NCI-H69 (cell line): ENCODE data around the gene SNX21.
A peak's percentile ranks its signal among the peaks of the same experiment; 100 is the strongest.

Experiments
- DNase-seq: peaks from one replicate; lab custom pipeline; 2025; lab: John Stamatoyannopoulos, UW

Gene SNX21

DNA sequence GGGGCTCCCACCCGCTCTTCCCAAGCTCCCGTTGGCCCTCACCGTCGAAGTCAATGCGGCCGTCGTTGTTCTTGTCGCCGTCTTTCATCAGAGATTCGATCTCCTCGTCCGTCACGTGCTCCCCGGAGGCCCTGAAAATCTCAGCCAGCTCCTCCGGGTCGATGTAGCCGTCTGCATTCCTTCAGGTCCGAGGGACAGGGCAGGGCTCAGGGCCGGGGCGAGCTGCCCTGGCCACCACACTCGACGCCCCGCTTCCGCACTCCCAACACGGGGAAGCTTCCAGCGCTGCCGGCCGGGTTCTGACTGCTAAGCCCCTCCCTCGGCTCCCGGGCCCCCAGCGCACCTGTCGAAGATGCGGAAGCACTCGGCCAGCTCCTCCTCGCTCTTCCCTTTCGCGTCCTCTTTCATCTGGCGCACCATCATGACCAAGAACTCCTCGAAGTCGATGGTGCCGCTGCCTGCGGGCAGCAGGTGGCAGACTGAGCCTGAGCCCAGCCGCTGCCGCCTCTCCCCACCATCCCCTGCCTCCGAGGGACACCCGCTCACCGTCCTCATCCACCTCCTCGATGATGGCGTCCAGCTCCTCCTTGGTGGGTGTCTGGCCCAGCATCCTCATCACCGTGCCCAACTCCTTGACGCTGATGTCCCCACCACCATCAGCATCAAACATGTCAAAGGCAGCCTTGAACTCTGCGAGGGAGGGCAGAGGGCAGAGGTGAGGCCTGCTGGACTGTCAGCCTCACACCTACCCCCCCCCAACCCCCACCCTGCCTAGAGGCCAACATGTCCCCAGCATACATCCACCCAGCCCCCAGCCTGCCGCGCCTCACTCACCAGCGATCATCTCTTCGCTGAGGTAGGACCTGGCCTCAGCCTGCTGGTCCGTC is 9.4 kb upstream of the SNX21 start:
- peak; percentile 18 for DNase-seq

DNA sequence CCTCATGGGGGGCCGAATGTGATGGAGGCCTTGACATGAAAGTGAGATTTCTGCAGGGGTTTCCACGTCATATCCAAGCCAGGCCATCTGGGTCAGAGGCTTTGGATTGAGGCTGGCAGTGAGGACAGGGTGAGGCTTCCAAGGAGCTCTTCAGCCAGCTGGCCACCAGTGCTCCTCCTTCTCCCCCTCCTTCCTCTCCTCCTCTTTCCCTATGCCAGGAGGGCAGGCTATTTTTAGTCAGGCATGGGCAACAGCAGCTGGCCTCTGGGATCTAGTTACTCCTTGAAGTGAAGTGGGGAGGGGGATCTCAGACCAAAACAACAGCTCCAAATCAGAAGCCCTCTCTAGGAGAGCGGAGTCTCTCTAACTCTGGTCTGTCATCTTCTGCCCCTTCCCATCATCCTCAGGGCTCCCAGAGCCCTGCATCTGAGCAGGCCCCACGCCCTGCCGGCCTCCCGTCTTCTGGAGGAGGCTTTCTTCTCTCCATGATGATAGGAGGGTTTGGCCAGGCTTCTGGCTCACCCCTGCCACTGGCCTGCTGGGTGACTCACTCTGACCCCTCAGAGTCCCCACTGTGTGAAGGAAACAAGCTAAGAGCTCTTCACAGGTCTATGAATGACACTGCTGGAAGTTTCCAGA is 7.1 kb upstream of the SNX21 start:
- DNase-seq: peak; percentile 17

- no peak for DNase-seq
Measured at GRCh38 chr20:45827030-45827652, 6.5 kb upstream of the SNX21 start, which contains the start of gene TNNC2. Gene TNNC2 (minus strand): TSS chr20:45827312. CDS start chr20:45827248, 64 bp downstream.

DNA sequence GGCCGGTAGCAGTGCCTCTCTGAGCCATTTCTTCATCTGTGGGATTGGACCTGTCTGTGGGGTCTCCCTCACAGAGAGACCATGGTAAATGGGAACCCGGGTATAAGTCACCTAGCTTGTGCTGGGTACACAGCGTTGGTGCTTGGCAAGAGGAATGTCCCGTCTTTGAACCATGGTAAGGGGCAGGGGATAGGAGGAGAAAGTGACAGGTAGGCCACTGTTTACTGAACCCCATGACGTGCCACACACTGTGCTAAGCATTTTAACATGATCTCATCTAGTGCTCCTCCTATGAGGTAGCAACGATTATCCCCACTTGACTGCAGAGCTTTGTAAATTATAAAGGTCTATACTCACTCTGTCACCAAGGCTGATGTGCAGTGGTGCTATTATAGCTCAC is 5.9 kb upstream of the SNX21 start:
- DNase-seq: no peak

DNA sequence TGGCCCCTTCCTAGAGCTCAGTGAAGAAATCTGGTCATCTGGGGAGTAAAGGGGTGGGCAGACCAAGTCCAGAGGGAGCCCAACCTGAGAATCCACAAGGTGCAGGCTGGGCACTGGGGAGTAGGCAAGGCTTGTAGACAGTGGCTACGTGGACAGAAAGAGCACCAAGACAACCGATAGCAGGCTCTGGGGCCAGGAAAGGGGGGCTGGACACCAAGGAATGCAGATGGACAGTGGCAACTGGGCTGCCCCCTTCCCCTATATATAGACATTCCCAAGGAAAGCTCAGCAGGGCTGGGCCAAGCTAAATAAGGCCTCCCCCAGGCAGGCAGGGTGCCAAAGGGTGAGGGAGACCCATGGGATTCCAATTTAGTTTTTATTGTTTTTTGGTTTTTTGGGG is 5.0 kb upstream of the SNX21 start:
- DNase-seq: no peak

- DNase-seq: peak; percentile 8
Measured at GRCh38 chr20:45829673-45830106, 3.9 kb upstream of the SNX21 start.

DNA sequence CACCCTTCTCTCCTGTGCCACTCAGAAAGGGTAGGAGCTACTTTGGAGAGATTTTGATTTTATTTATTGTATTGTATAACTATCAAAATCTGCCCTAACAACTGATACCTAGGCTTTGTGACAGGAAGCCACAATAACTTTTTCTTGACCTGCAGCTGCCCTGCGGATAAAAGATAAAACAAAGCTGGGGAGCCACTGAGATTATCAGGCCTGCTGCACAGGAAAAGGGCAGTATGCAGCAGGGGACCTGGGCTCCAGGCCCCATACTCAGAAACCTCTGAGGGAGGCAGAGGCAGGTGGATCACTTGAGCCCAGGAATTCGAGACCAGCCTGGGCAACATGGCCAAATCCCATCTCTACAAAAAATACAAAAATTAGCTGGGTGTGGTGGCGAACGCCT is 980 bp upstream of the SNX21 start:
- DNase-seq: no peak

DNA sequence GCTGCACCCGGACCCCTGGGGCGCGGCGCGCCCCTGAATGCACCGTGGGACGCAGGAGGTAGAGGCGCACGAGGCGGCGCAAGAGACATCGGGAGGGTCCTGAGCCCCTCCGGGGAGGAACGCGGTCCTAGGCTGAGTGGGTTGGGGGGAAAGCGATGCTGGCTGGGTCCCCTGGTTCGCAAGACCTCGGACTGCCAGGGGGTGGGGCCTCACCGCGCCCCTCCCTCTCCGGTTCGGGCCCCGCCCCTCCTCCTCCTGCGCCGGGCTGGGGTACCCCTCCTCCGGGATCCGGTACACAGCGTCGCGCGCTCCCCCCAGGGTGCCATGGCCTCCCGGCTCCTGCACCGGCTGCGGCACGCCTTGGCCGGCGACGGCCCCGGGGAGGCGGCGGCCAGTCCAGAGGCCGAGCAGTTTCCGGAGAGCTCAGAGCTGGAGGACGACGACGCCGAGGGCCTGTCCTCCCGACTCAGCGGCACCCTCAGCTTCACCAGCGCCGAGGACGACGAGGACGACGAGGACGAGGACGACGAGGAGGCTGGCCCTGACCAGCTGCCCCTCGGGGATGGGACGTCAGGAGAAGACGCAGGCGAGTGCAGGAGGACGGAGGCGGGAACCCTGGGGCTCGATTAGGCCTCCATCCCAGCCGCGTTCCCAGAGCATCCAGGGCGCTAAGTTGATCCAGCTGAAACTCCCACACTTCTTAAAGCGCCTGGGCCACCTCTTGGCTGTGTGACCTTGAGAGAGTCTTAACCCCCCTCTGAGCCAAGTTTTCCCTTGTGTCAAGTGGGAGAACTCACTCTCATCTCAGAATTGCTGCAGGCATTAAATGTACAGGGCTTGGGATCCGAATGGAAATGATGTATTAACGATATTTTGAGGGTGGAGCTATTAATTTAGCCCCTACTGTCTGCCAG is 541 bp downstream of the SNX21 start:
- DNase-seq: peak; percentile 53

DNA sequence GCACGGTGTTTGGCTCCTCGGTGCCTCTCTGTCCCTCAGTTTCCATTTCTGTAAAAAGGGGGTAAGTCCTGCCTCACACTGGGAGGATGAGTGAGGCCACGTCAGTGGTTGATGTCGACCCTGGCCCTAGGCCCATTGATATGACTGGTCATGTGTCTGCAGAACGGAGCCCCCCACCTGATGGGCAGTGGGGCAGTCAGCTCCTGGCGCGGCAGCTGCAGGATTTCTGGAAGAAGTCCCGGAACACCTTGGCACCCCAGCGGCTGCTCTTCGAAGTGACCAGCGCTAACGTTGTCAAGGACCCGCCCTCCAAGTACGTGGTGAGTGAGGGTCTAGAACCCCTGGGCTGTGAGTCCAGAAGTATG is 1.2 kb downstream of the SNX21 start:
- no peak for DNase-seq

- DNase-seq: no peak
Measured at GRCh38 chr20:45835329-45835765, 1.7 kb downstream of the SNX21 start.

- no peak for DNase-seq
Measured at GRCh38 chr20:45835825-45836224, 2.2 kb downstream of the SNX21 start.

DNA sequence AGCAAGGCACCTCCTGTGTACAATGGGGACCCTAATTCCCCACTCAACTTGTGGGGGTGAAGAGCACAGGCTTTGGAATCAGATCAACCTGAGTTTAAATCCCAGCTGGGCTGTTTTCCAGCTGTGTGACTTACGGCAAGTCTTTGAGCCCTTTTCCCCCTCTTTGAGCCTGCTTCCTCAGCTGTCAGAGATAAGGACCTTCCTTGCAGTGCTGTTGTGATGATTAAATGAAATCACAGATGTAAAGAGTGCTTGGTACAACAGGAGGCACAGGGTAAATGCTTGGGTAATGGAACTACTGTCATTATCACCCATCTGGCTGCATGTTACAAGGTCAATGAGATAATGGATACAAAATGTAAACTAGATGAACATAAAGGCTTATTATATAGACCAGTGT is 3.2 kb downstream of the SNX21 start:
- peak; percentile 61 for DNase-seq

DNA sequence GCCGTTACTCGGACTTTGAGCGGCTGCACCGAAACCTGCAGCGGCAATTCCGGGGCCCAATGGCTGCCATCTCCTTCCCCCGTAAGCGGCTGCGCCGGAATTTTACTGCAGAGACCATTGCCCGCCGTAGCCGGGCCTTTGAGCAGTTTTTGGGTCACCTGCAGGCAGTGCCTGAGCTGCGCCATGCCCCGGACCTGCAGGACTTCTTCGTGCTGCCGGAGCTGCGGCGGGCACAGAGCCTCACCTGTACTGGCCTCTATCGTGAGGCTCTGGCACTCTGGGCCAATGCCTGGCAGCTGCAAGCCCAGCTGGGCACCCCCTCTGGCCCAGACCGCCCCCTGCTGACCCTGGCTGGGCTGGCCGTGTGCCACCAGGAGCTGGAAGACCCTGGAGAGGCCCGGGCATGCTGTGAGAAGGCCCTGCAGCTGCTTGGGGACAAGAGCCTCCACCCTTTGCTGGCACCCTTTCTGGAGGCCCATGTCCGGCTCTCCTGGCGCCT is 7.2 kb downstream of the SNX21 start:
- no peak for DNase-seq

DNA sequence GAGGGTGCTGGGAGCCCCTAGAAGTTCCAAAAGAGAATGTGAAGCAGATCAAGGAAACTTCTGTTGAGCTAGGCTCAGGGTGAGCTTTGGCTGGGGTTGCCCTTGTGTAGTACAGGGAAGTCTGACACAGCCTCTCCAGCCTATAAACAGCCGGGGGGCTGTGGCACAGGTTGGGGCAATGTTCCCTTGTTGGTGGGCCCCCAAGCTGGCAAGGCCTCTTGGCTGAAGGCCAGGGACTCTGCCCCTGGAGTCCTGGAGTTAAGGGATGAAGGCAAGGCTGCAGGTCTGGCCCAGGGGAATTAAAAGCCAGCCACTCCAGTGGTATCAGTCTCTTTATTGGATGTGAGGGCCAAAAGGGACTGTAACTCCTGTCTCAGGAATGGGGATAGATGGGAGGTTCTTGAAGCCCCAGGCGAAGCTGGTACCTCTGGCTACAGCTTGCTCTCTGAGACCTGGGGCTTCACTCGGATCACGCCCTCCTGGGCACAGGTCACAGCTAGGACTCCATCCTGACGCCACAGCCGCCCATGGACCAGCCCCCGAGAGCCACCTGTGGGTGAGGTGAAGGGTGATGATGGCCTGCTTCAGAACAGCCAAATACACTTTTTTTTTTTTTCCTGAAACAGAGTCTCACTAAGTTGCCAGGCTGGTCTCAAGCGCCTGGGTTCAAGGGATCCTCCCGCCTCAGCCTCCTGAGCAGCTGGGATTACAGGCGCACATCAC is 8.0 kb downstream of the SNX21 start:
- DNase-seq: no peak

- peak; percentile 9 for DNase-seq
Measured at GRCh38 chr20:45842169-45842812, 8.7 kb downstream of the SNX21 start.

DNA sequence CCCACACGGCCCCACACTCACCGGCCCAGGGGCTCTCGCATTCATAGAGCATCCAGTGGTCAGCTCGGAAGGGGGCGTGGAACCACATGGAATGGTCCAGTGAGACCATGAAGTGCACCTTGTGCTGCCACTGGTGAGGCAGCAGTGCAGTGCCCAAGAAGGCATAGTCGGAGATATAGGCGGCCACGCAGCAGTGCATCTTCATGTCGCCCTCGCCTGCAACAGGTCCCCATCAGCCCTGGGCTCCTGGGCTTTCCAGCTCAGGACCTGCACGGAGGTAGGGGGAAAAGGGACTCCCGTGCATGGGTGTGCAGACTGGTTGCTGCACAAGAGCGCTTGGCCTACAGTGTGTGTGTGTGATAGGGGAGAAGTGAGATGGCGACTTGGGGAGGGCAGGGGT is 9.9 kb downstream of the SNX21 start:
- DNase-seq: no peak

DNA sequence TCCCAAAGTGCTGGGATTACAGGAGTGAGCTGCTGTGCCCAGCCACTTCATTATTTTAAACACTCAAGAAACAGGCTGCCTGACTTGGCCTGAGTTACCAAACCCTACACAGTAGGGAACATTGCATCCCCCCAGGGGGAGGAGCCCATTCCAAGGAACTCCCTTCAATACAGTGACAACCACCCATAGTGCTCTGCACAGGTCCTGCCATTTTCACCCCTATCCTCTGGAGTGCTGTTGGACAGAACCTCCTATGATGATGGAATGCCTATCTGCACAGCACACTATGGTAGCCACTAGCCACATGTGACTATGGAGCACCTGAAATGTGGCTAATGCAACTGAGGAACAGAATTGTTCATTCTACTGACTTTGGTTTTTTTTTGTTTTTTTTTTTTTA is 11.9 kb downstream of the SNX21 start:
- DNase-seq: no peak

- no peak for DNase-seq
Measured at GRCh38 chr20:45848421-45848820, 14.8 kb downstream of the SNX21 start.

DNA sequence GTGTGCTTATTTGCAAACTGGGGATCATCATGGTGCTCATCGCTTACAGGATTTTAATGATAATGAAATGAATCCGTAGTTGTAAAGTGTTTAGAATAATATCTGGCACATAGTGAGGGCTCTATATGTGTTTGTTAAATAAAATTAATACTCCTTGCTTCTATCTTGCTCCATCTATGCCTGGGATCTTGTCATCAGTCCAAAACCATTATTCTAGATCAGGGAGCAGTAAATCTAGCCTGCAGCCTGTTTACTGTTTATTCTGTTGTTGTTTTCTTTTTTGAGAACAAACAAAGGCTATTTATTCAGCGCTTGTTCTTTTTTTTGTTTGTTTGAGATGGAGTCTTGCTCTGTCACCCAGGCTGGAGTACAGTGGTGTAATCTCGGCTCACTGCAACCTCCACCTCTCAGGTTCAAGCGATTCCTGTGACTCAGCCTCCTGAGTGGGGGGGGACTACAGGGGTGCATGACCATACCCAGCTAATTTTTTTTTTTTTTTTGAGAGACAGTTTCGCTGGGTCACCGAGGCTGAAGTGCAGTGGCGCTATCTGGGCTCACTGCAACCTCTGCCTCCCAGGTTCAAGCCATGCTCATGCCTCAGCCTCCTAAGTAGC is 15.5 kb downstream of the SNX21 start:
- DNase-seq: no peak

GRCh38 chr20:45850238-45850637 is 16.6 kb downstream of the SNX21 start:
- no peak for DNase-seq
